ENCODE measurements around the gene RSRP1.

DNA sequence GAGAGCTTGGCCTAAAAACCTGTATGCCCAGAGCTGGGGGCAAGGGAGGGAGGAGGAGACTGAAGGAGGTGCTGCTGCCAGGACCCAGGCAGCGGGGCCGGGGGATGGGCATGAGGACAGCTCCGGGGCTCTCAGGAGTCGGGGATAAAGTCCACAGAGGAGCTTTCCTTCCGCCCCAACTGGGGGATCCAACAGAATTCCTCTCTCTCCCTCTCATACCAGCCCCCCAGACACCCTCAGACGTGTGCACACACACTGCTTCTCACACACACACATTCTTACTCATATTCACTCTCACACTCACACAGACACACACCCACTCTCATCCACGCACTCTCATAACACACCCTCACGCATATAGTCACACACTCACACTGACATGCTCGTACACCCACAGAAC lies 54.0 kb downstream of the RSRP1 start:
- TF ChIP-seq, protein P1, sequence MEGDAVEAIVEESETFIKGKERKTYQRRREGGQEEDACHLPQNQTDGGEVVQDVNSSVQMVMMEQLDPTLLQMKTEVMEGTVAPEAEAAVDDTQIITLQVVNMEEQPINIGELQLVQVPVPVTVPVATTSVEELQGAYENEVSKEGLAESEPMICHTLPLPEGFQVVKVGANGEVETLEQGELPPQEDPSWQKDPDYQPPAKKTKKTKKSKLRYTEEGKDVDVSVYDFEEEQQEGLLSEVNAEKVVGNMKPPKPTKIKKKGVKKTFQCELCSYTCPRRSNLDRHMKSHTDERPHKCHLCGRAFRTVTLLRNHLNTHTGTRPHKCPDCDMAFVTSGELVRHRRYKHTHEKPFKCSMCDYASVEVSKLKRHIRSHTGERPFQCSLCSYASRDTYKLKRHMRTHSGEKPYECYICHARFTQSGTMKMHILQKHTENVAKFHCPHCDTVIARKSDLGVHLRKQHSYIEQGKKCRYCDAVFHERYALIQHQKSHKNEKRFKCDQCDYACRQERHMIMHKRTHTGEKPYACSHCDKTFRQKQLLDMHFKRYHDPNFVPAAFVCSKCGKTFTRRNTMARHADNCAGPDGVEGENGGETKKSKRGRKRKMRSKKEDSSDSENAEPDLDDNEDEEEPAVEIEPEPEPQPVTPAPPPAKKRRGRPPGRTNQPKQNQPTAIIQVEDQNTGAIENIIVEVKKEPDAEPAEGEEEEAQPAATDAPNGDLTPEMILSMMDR (IDR thresholded peaks at IDR 0.05; ENCODE audit: insufficient read depth, low read length, poor library complexity, severe bottlenecking), result no peak
- TF ChIP-seq EZH2phosphoT487 (conservative IDR thresholded peaks at IDR 0.05; ENCODE audit: low read length), result no peak
